ENCODE data around the gene TAF6. TPM values are rescaled to one million over a fixed set of nuclear protein-coding genes. Genes with fewer than 3 reads are reported as not detected.

Gene TAF6
- total and polyA plus RNA-seq, 9 of the 15 experiments (the other 6 are each of a cell fraction or from before 2014, with no cell fraction given): 0.78 to 78.7 (median 21.3) TPM

GRCh38 chr7:100061518-100062193 is 57.5 kb downstream of the TAF6 start (continued):
- TF ChIP-seq CUX1 (CRISPR knock-in tag; IDR thresholded peaks at IDR 0.05): no peak
- no peak for TF ChIP-seq TEAD1 (CRISPR knock-in tag; IDR thresholded peaks at IDR 0.05)
- TF ChIP-seq ID3 (CRISPR knock-in tag; IDR thresholded peaks at IDR 0.05): no peak
- TF ChIP-seq ID3 (tag; IDR thresholded peaks at IDR 0.05): no peak
- TF ChIP-seq BCLAF1 (IDR thresholded peaks at IDR 0.05; ENCODE audit: borderline replicate concordance in 1 of 2, control insufficient read depth in 1 of 2, low read depth in 2 of 2, low read length in 1 of 2): no peak
- TF ChIP-seq NR2C1 (IDR thresholded peaks at IDR 0.05): peak; percentile 59; the same call in 1 of the 2 replicates
- TF ChIP-seq NR2C1 (tag; IDR thresholded peaks at IDR 0.05): peak; percentile 33; the same call in 1 of the 2 replicates
- no peak for TF ChIP-seq NFYB (IDR thresholded peaks at IDR 0.05; ENCODE audit: extremely low read depth, insufficient read length)
- no peak for TF ChIP-seq SP1 (CRISPR knock-in tag; IDR thresholded peaks at IDR 0.05)
- TF ChIP-seq ZBTB2 (IDR thresholded peaks at IDR 0.05): no peak
- TF ChIP-seq RBBP5 (IDR thresholded peaks at IDR 0.05; ENCODE audit: borderline replicate concordance, insufficient read depth, low read length, poor library complexity, severe bottlenecking): no peak
- no peak for TF ChIP-seq CGGBP1 (CRISPR knock-in tag; IDR thresholded peaks at IDR 0.05)
- TF ChIP-seq RAD21 (CRISPR knock-in tag; conservative IDR thresholded peaks at IDR 0.05 in 1 of 2, IDR thresholded peaks at IDR 0.05 in 1 of 2): no peak
- TF ChIP-seq ZFP1 (CRISPR knock-in tag; IDR thresholded peaks at IDR 0.05): no peak
- peak; percentile 69 for TF ChIP-seq DACH1 (IDR thresholded peaks at IDR 0.05; ENCODE audit: partially characterized antibody)
- no peak for TF ChIP-seq SP2 (IDR thresholded peaks at IDR 0.05; ENCODE audit: extremely low read depth, low read depth, low read length, poor library complexity, severe bottlenecking)

Measured in K562 (cell line).